ENCODE results near the gene HOXA5. TPM values are rescaled to one million over a fixed set of nuclear protein-coding genes. Genes with fewer than 3 reads are reported as not detected.

HOXA5 gene
- total RNA-seq, 1 experiment from 2014 or later: not detected

DNA sequence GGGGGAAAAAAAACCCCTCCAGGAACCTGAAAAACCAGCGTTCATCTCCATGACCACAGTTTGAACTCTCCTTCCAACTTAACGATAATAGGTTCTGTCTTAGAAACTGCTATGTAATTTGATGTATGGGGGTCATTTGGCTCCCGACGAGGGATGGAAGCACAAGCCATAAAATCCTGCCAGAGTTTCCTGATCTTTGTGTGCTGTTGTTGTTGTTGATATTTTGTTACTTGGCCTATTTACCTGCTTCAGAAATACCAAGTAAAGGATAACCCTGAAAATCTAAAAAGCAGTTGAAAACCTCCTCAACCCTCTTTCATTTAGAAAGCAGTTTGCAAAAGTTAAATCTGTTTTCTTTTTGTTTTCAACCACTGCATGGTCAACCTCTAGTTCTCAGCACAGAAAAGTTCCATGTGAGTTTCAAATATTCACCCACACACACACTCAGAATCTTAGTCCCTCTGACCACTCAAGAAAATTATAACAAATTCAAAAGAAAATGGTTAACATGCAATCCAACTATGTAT, 31.7 kb downstream of the HOXA5 start:
- H3K18ac ChIP-seq (ENCODE audit: insufficient read length, low read depth, low read length): no peak overlapping the region
- Mint-ChIP-seq H3K4me3 (no peak overlapping the region), H3K9me3 (peaks cover 0 to 3% of the 10 kb centered on the region in 2 experiments; a peak in 3 of 5 replicates), H3K36me3 (ENCODE audit: insufficient read depth in 1 of 3, low read depth in 3 of 3) (no peaks in the 10 kb centered on the region; a peak in 1 of 7 replicates), H3K27me3 (ENCODE audit: low read depth) (peaks cover 98% of the 10 kb centered on the region), H3K4me1 (peaks cover 10 to 19% of the 10 kb centered on the region in 2 experiments), H3K27ac (no peak overlapping the region)
- H3T11ph ChIP-seq (ENCODE audit: low read length): no peak overlapping the region
- no peak overlapping the region for H3K4ac ChIP-seq (ENCODE audit: low read depth, low read length)
- no peak overlapping the region for H4K8ac ChIP-seq (replicated peaks; ENCODE audit: insufficient read length, low read depth, low read length)
- no peak overlapping the region for H3K14ac ChIP-seq (ENCODE audit: insufficient read depth, low read length)
- TF ChIP-seq, protein P1, sequence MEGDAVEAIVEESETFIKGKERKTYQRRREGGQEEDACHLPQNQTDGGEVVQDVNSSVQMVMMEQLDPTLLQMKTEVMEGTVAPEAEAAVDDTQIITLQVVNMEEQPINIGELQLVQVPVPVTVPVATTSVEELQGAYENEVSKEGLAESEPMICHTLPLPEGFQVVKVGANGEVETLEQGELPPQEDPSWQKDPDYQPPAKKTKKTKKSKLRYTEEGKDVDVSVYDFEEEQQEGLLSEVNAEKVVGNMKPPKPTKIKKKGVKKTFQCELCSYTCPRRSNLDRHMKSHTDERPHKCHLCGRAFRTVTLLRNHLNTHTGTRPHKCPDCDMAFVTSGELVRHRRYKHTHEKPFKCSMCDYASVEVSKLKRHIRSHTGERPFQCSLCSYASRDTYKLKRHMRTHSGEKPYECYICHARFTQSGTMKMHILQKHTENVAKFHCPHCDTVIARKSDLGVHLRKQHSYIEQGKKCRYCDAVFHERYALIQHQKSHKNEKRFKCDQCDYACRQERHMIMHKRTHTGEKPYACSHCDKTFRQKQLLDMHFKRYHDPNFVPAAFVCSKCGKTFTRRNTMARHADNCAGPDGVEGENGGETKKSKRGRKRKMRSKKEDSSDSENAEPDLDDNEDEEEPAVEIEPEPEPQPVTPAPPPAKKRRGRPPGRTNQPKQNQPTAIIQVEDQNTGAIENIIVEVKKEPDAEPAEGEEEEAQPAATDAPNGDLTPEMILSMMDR (conservative IDR thresholded peaks at IDR 0.05): no peak
- no peaks in the 10 kb centered on the region for H3K9me3 ChIP-seq (ENCODE audit: control insufficient read depth, low read depth, low read length)
- DNase-seq: no peak
- no peaks in the 10 kb centered on the region for H3K79me1 ChIP-seq (ENCODE audit: insufficient read depth, low read depth, low read length, poor library complexity, severe bottlenecking)
- H3K4me2 ChIP-seq (ENCODE audit: insufficient read depth, insufficient read length, low read length): no peak overlapping the region
- H2AK5ac ChIP-seq (ENCODE audit: insufficient read length, low read length): no peak overlapping the region
- H3K23me2 ChIP-seq (ENCODE audit: insufficient read length, low read depth, low read length, poor library complexity, severe bottlenecking): peaks cover 3% of the 10 kb centered on the region
- no peak overlapping the region for H3K27ac ChIP-seq (ENCODE audit: insufficient read length, low read depth, low read length)
- H3K4me1 ChIP-seq (ENCODE audit: insufficient read depth, low read length): no peaks in the 10 kb centered on the region
- H2BK5ac ChIP-seq (ENCODE audit: insufficient read length, low read length): no peak overlapping the region
- H2BK20ac ChIP-seq (ENCODE audit: low read depth, low read length, poor library complexity, severe bottlenecking): no peak overlapping the region
- H2BK12ac ChIP-seq (ENCODE audit: insufficient read length, low read depth, low read length): no peak overlapping the region
- H3K27me3 ChIP-seq (ENCODE audit: insufficient read depth, low read length): peaks cover 96% of the 10 kb centered on the region
- no peaks in the 10 kb centered on the region for H3K79me2 ChIP-seq (ENCODE audit: insufficient read depth, low read length)
- H4K20me1 ChIP-seq (ENCODE audit: control insufficient read depth, insufficient read depth, insufficient read length): peaks cover 2% of the 10 kb centered on the region
- no peak overlapping the region for H4K91ac ChIP-seq (ENCODE audit: insufficient read length, low read depth, low read length)
- H3K9ac ChIP-seq (ENCODE audit: extremely low read depth, insufficient read length, low read length): no peak overlapping the region
- no peak overlapping the region for H4K5ac ChIP-seq (ENCODE audit: insufficient read length, low read depth, low read length)
- H2AFZ ChIP-seq (ENCODE audit: low read length): no peak overlapping the region
- no CpG with 5 or more reads among the region's 4 CpGs for WGBS (ENCODE audit: extremely low coverage, insufficient read length, low lambda C conversion rate)
- no peak overlapping the region for H2BK120ac ChIP-seq (ENCODE audit: low read depth, low read length, poor library complexity, severe bottlenecking)
- H3K56ac ChIP-seq (ENCODE audit: insufficient read length, low read depth, low read length): no peak overlapping the region
- no peak overlapping the region for H3K23ac ChIP-seq (ENCODE audit: insufficient read length, low read depth, low read length)
- H2BK15ac ChIP-seq (ENCODE audit: low read depth, low read length): no peak overlapping the region

Measured in H9 (cell line).